HEK293 (cell line): Measurements from ENCODE around the gene SLC18A2.

Experiments
- CTCF ChIA-PET: fragments of 350-600 bp; formaldehyde crosslinking; extraction: SDS; loops from one replicate; lab custom pipeline; 2021; ENCODE audit warnings: antibody characterized with exemption; lab: Yijun Ruan, JAX
- POLR2A ChIA-PET: fragments of 300-600 bp; formaldehyde crosslinking; extraction: SDS; loops from one replicate; lab custom pipeline; 2020; ENCODE audit warnings: antibody characterized with exemption, inconsistent platforms; lab: Yijun Ruan, JAX
- H3K27ac ChIP-seq: fragments of 200-500 bp; sonication (Bioruptor generic); 2 replicates; pipeline ENCODE4 v1.5.1; 2014; ENCODE audit warnings: low read depth, low read length, control low read depth, inconsistent platforms; ENCODE audit errors: extremely low read depth
- H3K36me3 ChIP-seq, 2 experiments: fragments of 200-500 bp in 1 of 2; sonication (Bioruptor generic) in 1 of 2; 1 replicate in 1 of 2; 2 replicates in 1 of 2; pipeline ENCODE4 v1.5.1; 2014 to 2017; ENCODE audit warnings: inconsistent platforms in 2 of 2, low read length in 2 of 2; ENCODE audit not compliant: control insufficient read depth in 2 of 2, insufficient read depth in 1 of 2
- H3K4me1 ChIP-seq: fragments of 200-500 bp; sonication (Bioruptor generic); 2 replicates; pipeline ENCODE4 v1.5.1; 2014; ENCODE audit warnings: mild to moderate bottlenecking, low read length, inconsistent platforms; ENCODE audit not compliant: control insufficient read depth, insufficient read depth
- H3K4me3 ChIP-seq: 2 replicates; pipeline ENCODE4 v1.5.1; 2011; ENCODE audit warnings: low read depth, mild to moderate bottlenecking, control low read depth, low read length, moderate library complexity
- H3K9me3 ChIP-seq: fragments of 200-500 bp; sonication (Bioruptor generic); 2 replicates; pipeline ENCODE4 v1.5.1; 2014; ENCODE audit warnings: low read depth, low read length, inconsistent platforms; ENCODE audit not compliant: control insufficient read depth, insufficient read depth
- BCL11A ChIP-seq: fragments of 450-650 bp; formaldehyde crosslinking; IDR thresholded peaks from 2 replicates; pipeline ENCODE4 v1.5.1; 2016; ENCODE audit warnings: low read depth, missing biosample characterization, missing genetic modification characterization
- EGR2 ChIP-seq: fragments of 450-650 bp; formaldehyde crosslinking; IDR thresholded peaks from 2 replicates; pipeline ENCODE4 v1.5.1; 2016; ENCODE audit warnings: low read depth, missing biosample characterization, missing genetic modification characterization
- GLIS1 ChIP-seq: fragments of 450-650 bp; formaldehyde crosslinking; IDR thresholded peaks from 2 replicates; pipeline ENCODE4 v1.5.1; 2016; ENCODE audit warnings: missing biosample characterization, missing genetic modification characterization
- INSM2 ChIP-seq: fragments of 450-650 bp; formaldehyde crosslinking; IDR thresholded peaks from 2 replicates; pipeline ENCODE4 v1.5.1; 2016; ENCODE audit warnings: missing biosample characterization, missing genetic modification characterization
- KLF17 ChIP-seq: fragments of 450-650 bp; formaldehyde crosslinking; IDR thresholded peaks from 2 replicates; pipeline ENCODE4 v1.5.1; 2016; ENCODE audit warnings: missing biosample characterization, missing genetic modification characterization
- MEIS1 ChIP-seq: sonication (generic); formaldehyde crosslinking; IDR thresholded peaks from 2 replicates; pipeline ENCODE4 v1.8.1; 2022; ENCODE audit warnings: missing genetic modification reagents, mild to moderate bottlenecking, borderline replicate concordance
- ZBTB7A ChIP-seq: fragments of 450-650 bp; formaldehyde crosslinking; IDR thresholded peaks from 2 replicates; pipeline ENCODE4 v1.5.1; 2016; ENCODE audit warnings: low read depth, missing biosample characterization, missing genetic modification characterization
- ZFHX2 ChIP-seq: fragments of 450-650 bp; formaldehyde crosslinking; conservative IDR thresholded peaks from 2 replicates; pipeline ENCODE4 v1.5.1; 2016; ENCODE audit warnings: missing biosample characterization, missing genetic modification characterization
- ZIC2 ChIP-seq: fragments of 450-650 bp; formaldehyde crosslinking; IDR thresholded peaks from 2 replicates; pipeline ENCODE4 v1.5.1; 2016; ENCODE audit warnings: missing biosample characterization, missing genetic modification characterization
- ZNF112 ChIP-seq: fragments of 450-650 bp; formaldehyde crosslinking; IDR thresholded peaks from 2 replicates; pipeline ENCODE4 v1.5.0; 2017; ENCODE audit warnings: missing biosample characterization, missing genetic modification characterization
- ZNF24 ChIP-seq: fragments of 450-650 bp; formaldehyde crosslinking; IDR thresholded peaks from 2 replicates; pipeline ENCODE4 v1.5.1; 2016; ENCODE audit warnings: missing biosample characterization, missing genetic modification characterization
- ZNF280D ChIP-seq: fragments of 450-650 bp; formaldehyde crosslinking; IDR thresholded peaks from 2 replicates; pipeline ENCODE4 v1.5.1; 2016; ENCODE audit warnings: missing biosample characterization, missing genetic modification characterization
- ZNF350 ChIP-seq: fragments of 450-650 bp; formaldehyde crosslinking; IDR thresholded peaks from 2 replicates; pipeline ENCODE4 v1.5.0; 2017; ENCODE audit warnings: missing biosample characterization, mild to moderate bottlenecking, missing genetic modification characterization
- ZNF366 ChIP-seq: fragments of 450-650 bp; formaldehyde crosslinking; conservative IDR thresholded peaks from 2 replicates; pipeline ENCODE4 v1.5.1; 2016; ENCODE audit warnings: missing biosample characterization, missing genetic modification characterization
- ZNF510 ChIP-seq: fragments of 450-650 bp; formaldehyde crosslinking; IDR thresholded peaks from 2 replicates; pipeline ENCODE4 v1.5.1; 2018; ENCODE audit warnings: mild to moderate bottlenecking, missing genetic modification characterization, missing biosample characterization; ENCODE audit not compliant: insufficient replicate concordance
- ZNF561 ChIP-seq: fragments of 450-650 bp; IDR thresholded peaks from 2 replicates; pipeline ENCODE4 v1.5.1; 2018; ENCODE audit warnings: missing biosample characterization, missing genetic modification characterization, borderline replicate concordance
- ZNF600 ChIP-seq: fragments of 450-650 bp; formaldehyde crosslinking; IDR thresholded peaks from 2 replicates; pipeline ENCODE4 v1.5.1; 2016; ENCODE audit warnings: missing biosample characterization, missing genetic modification characterization
- ZNF658 ChIP-seq: fragments of 450-650 bp; formaldehyde crosslinking; IDR thresholded peaks from 2 replicates; pipeline ENCODE4; 2016; ENCODE audit warnings: missing biosample characterization, missing genetic modification characterization
- ZNF664 ChIP-seq: fragments of 450-650 bp; formaldehyde crosslinking; IDR thresholded peaks from 2 replicates; pipeline ENCODE4 v1.5.1; 2016; ENCODE audit warnings: missing biosample characterization, missing genetic modification characterization
- ZNF692 ChIP-seq: fragments of 450-650 bp; formaldehyde crosslinking; IDR thresholded peaks from 2 replicates; pipeline ENCODE4 v1.5.1; 2016; ENCODE audit warnings: missing biosample characterization, missing genetic modification characterization
- ZNF768 ChIP-seq: fragments of 450-650 bp; formaldehyde crosslinking; IDR thresholded peaks from 2 replicates; pipeline ENCODE4 v1.5.1; 2018; ENCODE audit warnings: missing biosample characterization, mild to moderate bottlenecking, missing genetic modification characterization
- ZNF776 ChIP-seq: fragments of 450-650 bp; formaldehyde crosslinking; IDR thresholded peaks from 2 replicates; pipeline ENCODE4 v1.5.0; 2017; ENCODE audit warnings: missing biosample characterization, missing genetic modification characterization, borderline replicate concordance
- ZSCAN16 ChIP-seq: fragments of 450-650 bp; formaldehyde crosslinking; IDR thresholded peaks from 2 replicates; pipeline ENCODE4 v1.5.1; 2016; ENCODE audit warnings: missing biosample characterization, missing genetic modification characterization

The SLC18A2 gene

GRCh38 chr10:117217196-117217761, 23.6 kb upstream of the SLC18A2 start:
- CTCF ChIA-PET = interaction anchor here (0.6 to 4.9 kb wide), 56 partner anchors 9 to 1329 kb away, joined by 3 to 142 read pairs (median 5); no protein-coding TSS in a partner anchor

GRCh38 chr10:117218654-117219053, 22.3 kb upstream of the SLC18A2 start:
- ChIA-PET CTCF (interaction anchor here (0.6 to 4.9 kb wide), 10 partner anchors 8 to 672 kb away, joined by 3 to 142 read pairs (median 4); no protein-coding TSS in a partner anchor), POLR2A (no interaction called here)
- Histone ChIP-seq H3K9me3 (no peaks in the 10 kb centered on the region), H3K4me1 (peaks cover 3% of the 10 kb centered on the region; the same call in 1 of the 2 replicates), H3K36me3 (no peaks in the 10 kb centered on the region), H3K4me3 (no peak overlapping the region), H3K27ac (no peak overlapping the region)
- no peak for TF ChIP-seq ZNF350
- no peak for TF ChIP-seq ZNF768 (tag by site-specific recombination)
- no peak for TF ChIP-seq ZNF112 (tag by site-specific recombination)
- TF ChIP-seq GLIS1 = no peak

More at GRCh38 chr10:117217196-117217761, 23.6 kb upstream of the SLC18A2 start:
- TF ChIP-seq ZSCAN16 (tag by site-specific recombination) = no peak
- peak; percentile 60; the same call in 1 of the 2 replicates for TF ChIP-seq ZIC2 (tag by site-specific recombination)
- TF ChIP-seq ZFHX2 = peak; percentile 52
- 0 out of 2 replicates have a peak, but pooled peaks have one; percentile 7 for TF ChIP-seq EGR2 (tag by site-specific recombination)
- peak; percentile 96 for TF ChIP-seq ZNF664 (tag by site-specific recombination)
- H3K9me3 ChIP-seq = no peaks in the 10 kb centered on the region
- H3K36me3 ChIP-seq = no peaks in the 10 kb centered on the region
- peak overlapping the region; percentile 34 for H3K4me3 ChIP-seq
- POLR2A ChIA-PET = interaction anchor here (1.4 kb wide), 1 partner anchor 103 kb away, joined by 5 read pairs; no protein-coding TSS in a partner anchor
- H3K27ac ChIP-seq = peak overlapping the region; percentile 34; the same call in 1 of the 2 replicates
- H3K4me1 ChIP-seq = peaks cover 3% of the 10 kb centered on the region; the same call in 1 of the 2 replicates

- H3K4me3 ChIP-seq = no peak overlapping the region
- no peaks in the 10 kb centered on the region for H3K9me3 ChIP-seq
- no peak overlapping the region for H3K27ac ChIP-seq
- ChIA-PET POLR2A (interaction anchor here (0.6 kb wide), 1 partner anchor 1305 kb away, joined by 4 read pairs; no protein-coding TSS in a partner anchor), CTCF (interaction anchor here (4.2 kb wide), 1 partner anchor 98 kb away, joined by 35 read pairs; no protein-coding TSS in a partner anchor)
- no peaks in the 10 kb centered on the region for H3K36me3 ChIP-seq
- peaks cover 3% of the 10 kb centered on the region; the same call in 1 of the 2 replicates for H3K4me1 ChIP-seq
- TF ChIP-seq ZNF24 (peak; percentile 75; the same call in 1 of the 2 replicates), ZBTB7A (tag by site-specific recombination) (no peak), ZNF366 (tag by site-specific recombination) (peak; percentile 49; the same call in 1 of the 2 replicates), ZNF561 (no peak), MEIS1 (CRISPR knock-in tag) (no peak), ZNF776 (tag by site-specific recombination) (no peak), BCL11A (peak; percentile 68; the same call in 1 of the 2 replicates), KLF17 (tag by site-specific recombination) (peak; percentile 89), ZNF510 (tag by site-specific recombination) (no peak), INSM2 (peak; percentile 49; the same call in 1 of the 2 replicates), ZNF658 (tag by site-specific recombination) (no peak), ZNF280D (tag by site-specific recombination) (no peak), ZNF600 (tag by site-specific recombination) (0 out of 2 replicates have a peak, but pooled peaks have one; percentile 59), ZNF692 (tag by site-specific recombination) (peak; percentile 33; the same call in 1 of the 2 replicates)
These were observed 19.7 kb upstream of the SLC18A2 start for GRCh38 chr10:117221156-117221711.
